Astrocyte (in vitro differentiated cells and primary cell): ENCODE data around the gene KCNQ5. TPM values are rescaled to one million over a fixed set of nuclear protein-coding genes. Genes with fewer than 3 reads are reported as not detected.

Source experiments
- DNase-seq: peaks from one replicate; pipeline ENCODE4 v3.0.0-alpha.2; 2010; ENCODE audit warnings: low read depth
- FAIRE-seq: peaks from 2 replicates; lab custom pipeline; 2011; peaks lifted over from hg19 to GRCh38; lab: Jason Lieb, UNC
- H2AFZ ChIP-seq: 2 replicates; pipeline ENCODE4 v1.6.0; 2012; ENCODE audit warnings: low read depth, low read length, inconsistent platforms
- H3K27ac ChIP-seq: 2 replicates; pipeline ENCODE4 v1.5.1; 2011; ENCODE audit warnings: low read depth, low read length, inconsistent platforms
- H3K27me3 ChIP-seq: 2 replicates; pipeline ENCODE4 v1.6.0; 2011; ENCODE audit warnings: low read length, inconsistent platforms; ENCODE audit not compliant: insufficient read depth
- H3K36me3 ChIP-seq: 2 replicates; pipeline ENCODE4 v1.5.1; 2011; ENCODE audit warnings: low read length, inconsistent platforms; ENCODE audit not compliant: insufficient read depth
- H3K4me1 ChIP-seq: 2 replicates; pipeline ENCODE4 v1.5.1; 2011; ENCODE audit warnings: low read length, inconsistent platforms; ENCODE audit not compliant: insufficient read depth
- H3K4me2 ChIP-seq: 2 replicates; pipeline ENCODE4 v1.6.0; 2012; ENCODE audit warnings: low read length, inconsistent platforms
- H3K4me3 ChIP-seq: 2 replicates; pipeline ENCODE4 v1.5.1; 2011; ENCODE audit warnings: low read depth, mild to moderate bottlenecking, low read length, inconsistent platforms; ENCODE audit not compliant: insufficient read depth
- H3K79me2 ChIP-seq: 2 replicates; pipeline ENCODE4 v1.6.0; 2012; ENCODE audit warnings: mild to moderate bottlenecking, low read length, inconsistent platforms; ENCODE audit not compliant: insufficient read depth
- H3K9ac ChIP-seq: 2 replicates; pipeline ENCODE4 v1.6.0; 2012; ENCODE audit warnings: mild to moderate bottlenecking, low read length, inconsistent platforms
- H3K9me3 ChIP-seq: 2 replicates; pipeline ENCODE4 v1.5.1; 2012; ENCODE audit warnings: low read depth, mild to moderate bottlenecking, low read length, inconsistent platforms; ENCODE audit not compliant: insufficient read depth
- H4K20me1 ChIP-seq: 2 replicates; pipeline ENCODE4 v1.6.0; 2012; ENCODE audit warnings: low read length, inconsistent platforms; ENCODE audit not compliant: insufficient read depth
- H3K27ac Mint-ChIP-seq: one replicate; pipeline ENCODE4 v1.8.0; 2021; ENCODE audit warnings: mild to moderate bottlenecking, mixed read lengths; ENCODE audit not compliant: unreplicated experiment
- H3K27me3 Mint-ChIP-seq: one replicate; pipeline ENCODE4 v1.8.0; 2021; ENCODE audit warnings: low read depth, mixed read lengths; ENCODE audit not compliant: unreplicated experiment
- H3K36me3 Mint-ChIP-seq: one replicate; pipeline ENCODE4 v1.8.0; 2021; ENCODE audit warnings: low read depth, mixed read lengths; ENCODE audit not compliant: unreplicated experiment
- H3K4me1 Mint-ChIP-seq: one replicate; pipeline ENCODE4 v1.8.0; 2021; ENCODE audit warnings: low read depth, mixed read lengths; ENCODE audit not compliant: unreplicated experiment
- H3K4me3 Mint-ChIP-seq: one replicate; pipeline ENCODE4 v1.8.0; 2021; ENCODE audit warnings: mild to moderate bottlenecking, moderate library complexity, mixed read lengths; ENCODE audit not compliant: unreplicated experiment
- H3K9me3 Mint-ChIP-seq: one replicate; pipeline ENCODE4 v1.8.0; 2021; ENCODE audit warnings: mild to moderate bottlenecking, mixed read lengths; ENCODE audit not compliant: unreplicated experiment
- CTCF ChIP-seq: IDR thresholded peaks from 2 replicates; pipeline ENCODE4 v1.5.1; 2011; ENCODE audit warnings: low read depth, mild to moderate bottlenecking, inconsistent platforms, low read length, moderate library complexity; ENCODE audit not compliant: insufficient read depth
- EZH2 ChIP-seq: IDR thresholded peaks from 2 replicates; pipeline ENCODE4 v1.6.1; 2012; ENCODE audit warnings: mild to moderate bottlenecking, low read length, inconsistent platforms; ENCODE audit not compliant: insufficient read depth
- microRNA-seq: library from miRNA; unstranded; fragments of <30 nt; microRNA quantifications from one replicate; pipeline ENCODE4 v1.2.0, GENCODE V29; 2020
- total RNA-seq: library from RNA; stranded (reverse); gene quantifications from 2 replicates; pipeline ENCODE4 v1.2.1, GENCODE V29; 2021

The KCNQ5 gene
- total RNA-seq, 1 donor from 2014 or later = 2.0 TPM

- no peaks in the 10 kb centered on the region for H3K4me1 Mint-ChIP-seq
- FAIRE-seq (no peak), DNase-seq (no peak)
- H2AFZ ChIP-seq = no peak overlapping the region
- H4K20me1 ChIP-seq = no peaks in the 10 kb centered on the region
- H3K9ac ChIP-seq = no peak overlapping the region
- H3K4me1 ChIP-seq = no peaks in the 10 kb centered on the region
- no peak overlapping the region for H3K27ac ChIP-seq
- no peak overlapping the region for H3K4me3 ChIP-seq
- peaks cover 3% of the 10 kb centered on the region for H3K27me3 Mint-ChIP-seq
- no peaks in the 10 kb centered on the region for H3K36me3 ChIP-seq
- no peaks in the 10 kb centered on the region for H3K79me2 ChIP-seq
- H3K4me3 Mint-ChIP-seq = no peak overlapping the region
- no peaks in the 10 kb centered on the region for H3K9me3 Mint-ChIP-seq
- peaks cover 3% of the 10 kb centered on the region for H3K36me3 Mint-ChIP-seq
- no peak overlapping the region for H3K27ac Mint-ChIP-seq
- no peak overlapping the region for H3K4me2 ChIP-seq
- no peaks in the 10 kb centered on the region for H3K27me3 ChIP-seq
- no peaks in the 10 kb centered on the region for H3K9me3 ChIP-seq
- TF ChIP-seq EZH2 (no peak), CTCF (no peak)
These were observed 620.1 kb downstream of the KCNQ5 start for GRCh38 chr6:73242001-73242400.

Small RNA genes lying within 50 kb of the gene (microRNA-seq; reads per million reads assigned to microRNA genes)
- gene MIR4282 = not detected
